HL-60/S4 (cell line): Measurements from ENCODE around the gene MPZL2.

Experiments
- in situ Hi-C: fragments of 300-500 bp; cut with MboI; formaldehyde crosslinking; loops from 2 replicates; pipeline ENCODE4 v1.14.3; 2022; ENCODE audit warnings: low sequenced_read_pairs

Gene MPZL2

GRCh38 chr11:118223570-118223969, 40.5 kb downstream of the MPZL2 start:
- in situ Hi-C loops: no loop called here

- in situ Hi-C loops: no loop called here
These were observed 41.7 kb downstream of the MPZL2 start for GRCh38 chr11:118222437-118222836.

- in situ Hi-C loops: no loop called here
These were observed 42.7 kb downstream of the MPZL2 start for GRCh38 chr11:118221419-118221818.

- in situ Hi-C loops: no loop called here
These were observed 44.4 kb downstream of the MPZL2 start for GRCh38 chr11:118219732-118220131.

GRCh38 chr11:118219244-118219643, 44.9 kb downstream of the MPZL2 start:
- in situ Hi-C loops: no loop called here

- in situ Hi-C loops: no loop called here
These were observed 46.5 kb downstream of the MPZL2 start for GRCh38 chr11:118217575-118217974.

- in situ Hi-C loops: no loop called here
These were observed 47.2 kb downstream of the MPZL2 start for GRCh38 chr11:118216621-118217481.

GRCh38 chr11:118215765-118216164, 48.3 kb downstream of the MPZL2 start:
- in situ Hi-C loops: no loop called here

GRCh38 chr11:118215262-118215661, 48.8 kb downstream of the MPZL2 start:
- in situ Hi-C loops: no loop called here

GRCh38 chr11:118214210-118214914, 49.7 kb downstream of the MPZL2 start:
- in situ Hi-C loops: no loop called here

GRCh38 chr11:118213781-118214180, 50.3 kb downstream of the MPZL2 start:
- in situ Hi-C loops: no loop called here

GRCh38 chr11:118213201-118213600, 50.9 kb downstream of the MPZL2 start:
- in situ Hi-C loops: no loop called here

- in situ Hi-C loops: no loop called here
These were observed 51.3 kb downstream of the MPZL2 start for GRCh38 chr11:118212781-118213191.

- in situ Hi-C loops: no loop called here
These were observed 51.9 kb downstream of the MPZL2 start for GRCh38 chr11:118212131-118212725.

- in situ Hi-C loops: no loop called here
These were observed 53.1 kb downstream of the MPZL2 start for GRCh38 chr11:118211006-118211405.

GRCh38 chr11:118210323-118210722, 53.8 kb downstream of the MPZL2 start:
- in situ Hi-C loops: no loop called here

- in situ Hi-C loops: no loop called here
These were observed 55.1 kb downstream of the MPZL2 start for GRCh38 chr11:118209033-118209432.

GRCh38 chr11:118207079-118207478, 57.0 kb downstream of the MPZL2 start:
- in situ Hi-C loops: no loop called here

GRCh38 chr11:118206391-118207031, 57.6 kb downstream of the MPZL2 start:
- in situ Hi-C loops: no loop called here

GRCh38 chr11:118205606-118206378, 58.3 kb downstream of the MPZL2 start:
- in situ Hi-C loops: no loop called here
